OCI-LY1 (cell line): ENCODE data around the gene GRIK2.

ENCODE experiments used
- H2AFZ ChIP-seq: fragments of 200-600 bp; sonication (generic), shearing (Covaris generic); 2 replicates; pipeline ENCODE4 v1.6.0; 2014; ENCODE audit warnings: antibody characterized with exemption, mild to moderate bottlenecking, low read length
- H3F3A ChIP-seq: fragments of 200-600 bp; sonication (generic), shearing (Covaris generic); 2 replicates; pipeline ENCODE4 v1.6.0; 2014; ENCODE audit warnings: mild to moderate bottlenecking, antibody characterized with exemption, low read length, moderate library complexity; ENCODE audit not compliant: insufficient read depth
- H3K27ac ChIP-seq: fragments of 200-600 bp; sonication (generic); 2 replicates; pipeline ENCODE4 v1.5.1; 2014; ENCODE audit warnings: low read length, mixed run types, mild to moderate bottlenecking, low read depth; ENCODE audit not compliant: poor library complexity, severe bottlenecking
- H3K27me3 ChIP-seq: fragments of 200-600 bp; sonication (generic); 2 replicates; pipeline ENCODE4 v1.6.0; 2014; ENCODE audit warnings: antibody characterized with exemption, mild to moderate bottlenecking, low read length, moderate library complexity; ENCODE audit not compliant: insufficient read depth
- H3K36me3 ChIP-seq: fragments of 200-600 bp; sonication (generic); 2 replicates; pipeline ENCODE4 v1.6.1; 2014; ENCODE audit warnings: mild to moderate bottlenecking, antibody characterized with exemption, low read length, moderate library complexity, mixed read lengths; ENCODE audit not compliant: insufficient read depth
- H3K4me1 ChIP-seq: fragments of 200-600 bp; sonication (generic); 2 replicates; pipeline ENCODE4 v1.5.1; 2014; ENCODE audit warnings: mild to moderate bottlenecking, low read length, moderate library complexity; ENCODE audit not compliant: insufficient read depth, severe bottlenecking
- H3K4me2 ChIP-seq: fragments of 200-600 bp; sonication (generic), shearing (Covaris generic); 2 replicates; pipeline ENCODE4 v1.6.1; 2014; ENCODE audit warnings: low read length
- H3K4me3 ChIP-seq: fragments of 200-600 bp; sonication (generic); 2 replicates; pipeline ENCODE4 v1.5.1; 2014; ENCODE audit warnings: low read length, low read depth, mild to moderate bottlenecking, mixed read lengths; ENCODE audit not compliant: poor library complexity, severe bottlenecking
- H3K79me2 ChIP-seq: fragments of 200-600 bp; shearing (Covaris generic); 2 replicates; pipeline ENCODE4 v1.6.1; 2016; ENCODE audit warnings: mixed run types, low read length, mixed read lengths; ENCODE audit not compliant: insufficient read depth
- H3K9ac ChIP-seq: fragments of 200-600 bp; sonication (generic), shearing (Covaris generic); 2 replicates; pipeline ENCODE4 v1.6.1; 2014; ENCODE audit warnings: mild to moderate bottlenecking, low read length, mixed read lengths
- H3K9me2 ChIP-seq: fragments of 200-600 bp; sonication (generic), shearing (Covaris generic); 2 replicates; pipeline ENCODE4 v1.6.1; 2014; ENCODE audit warnings: low read depth, mild to moderate bottlenecking, low read length, mixed read lengths
- H3K9me3 ChIP-seq: fragments of 200-600 bp; shearing (Covaris generic); 2 replicates; pipeline ENCODE4 v1.6.1; 2014; ENCODE audit warnings: low read length, mixed read lengths
- H4K20me1 ChIP-seq: fragments of 200-600 bp; sonication (generic), shearing (Covaris generic); 2 replicates; pipeline ENCODE4 v1.6.0; 2016; ENCODE audit warnings: mild to moderate bottlenecking, low read length; ENCODE audit not compliant: insufficient read depth
- EZH2 ChIP-seq: fragments of 200-600 bp; sonication (generic), shearing (Covaris generic); IDR thresholded peaks from 2 replicates; pipeline ENCODE4 v1.8.0; 2017; ENCODE audit warnings: borderline replicate concordance, mixed run types, mild to moderate bottlenecking, antibody characterized with exemption, low read length, moderate library complexity, mixed read lengths
- TF ChIP-seq, protein P1 (sequence below): fragments of 200-600 bp; sonication (generic), shearing (Covaris generic); IDR thresholded peaks from 2 replicates; pipeline ENCODE4 v1.5.1; 2017; ENCODE audit warnings: mild to moderate bottlenecking, antibody characterized with exemption, low read length, moderate library complexity, mixed read lengths

The GRIK2 gene

DNA sequence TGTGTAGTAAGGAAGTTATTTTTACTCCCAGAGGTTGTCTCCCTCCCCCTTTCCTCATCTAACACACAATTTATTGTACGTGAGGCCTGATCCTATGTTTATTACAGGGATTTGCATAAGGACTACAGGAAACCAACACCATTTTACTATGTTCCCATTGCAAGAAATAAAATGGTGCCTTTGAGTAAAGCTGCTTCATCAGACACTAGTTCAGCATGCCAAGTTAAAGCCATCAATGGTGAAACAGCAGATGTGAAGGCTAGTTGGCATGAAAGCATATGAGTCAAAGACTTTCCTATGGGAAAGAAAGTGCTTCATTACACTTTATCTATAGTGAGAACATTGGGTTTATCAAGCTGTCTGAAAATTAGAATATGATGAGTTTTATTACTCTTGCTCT is 543.0 kb downstream of the GRIK2 start:
- Histone ChIP-seq H3K4me2 (no peak overlapping the region), H3K27ac (no peak overlapping the region), H3F3A (no peaks in the 10 kb centered on the region), H4K20me1 (no peaks in the 10 kb centered on the region), H2AFZ (no peak overlapping the region), H3K9ac (no peak overlapping the region), H3K4me1 (no peaks in the 10 kb centered on the region), H3K27me3 (no peaks in the 10 kb centered on the region), H3K36me3 (no peaks in the 10 kb centered on the region), H3K9me3 (no peaks in the 10 kb centered on the region), H3K4me3 (no peak overlapping the region), H3K9me2 (no peaks in the 10 kb centered on the region), H3K79me2 (no peaks in the 10 kb centered on the region)
- TF ChIP-seq EZH2 = no peak
- TF ChIP-seq, protein P1, sequence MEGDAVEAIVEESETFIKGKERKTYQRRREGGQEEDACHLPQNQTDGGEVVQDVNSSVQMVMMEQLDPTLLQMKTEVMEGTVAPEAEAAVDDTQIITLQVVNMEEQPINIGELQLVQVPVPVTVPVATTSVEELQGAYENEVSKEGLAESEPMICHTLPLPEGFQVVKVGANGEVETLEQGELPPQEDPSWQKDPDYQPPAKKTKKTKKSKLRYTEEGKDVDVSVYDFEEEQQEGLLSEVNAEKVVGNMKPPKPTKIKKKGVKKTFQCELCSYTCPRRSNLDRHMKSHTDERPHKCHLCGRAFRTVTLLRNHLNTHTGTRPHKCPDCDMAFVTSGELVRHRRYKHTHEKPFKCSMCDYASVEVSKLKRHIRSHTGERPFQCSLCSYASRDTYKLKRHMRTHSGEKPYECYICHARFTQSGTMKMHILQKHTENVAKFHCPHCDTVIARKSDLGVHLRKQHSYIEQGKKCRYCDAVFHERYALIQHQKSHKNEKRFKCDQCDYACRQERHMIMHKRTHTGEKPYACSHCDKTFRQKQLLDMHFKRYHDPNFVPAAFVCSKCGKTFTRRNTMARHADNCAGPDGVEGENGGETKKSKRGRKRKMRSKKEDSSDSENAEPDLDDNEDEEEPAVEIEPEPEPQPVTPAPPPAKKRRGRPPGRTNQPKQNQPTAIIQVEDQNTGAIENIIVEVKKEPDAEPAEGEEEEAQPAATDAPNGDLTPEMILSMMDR = no peak

DNA sequence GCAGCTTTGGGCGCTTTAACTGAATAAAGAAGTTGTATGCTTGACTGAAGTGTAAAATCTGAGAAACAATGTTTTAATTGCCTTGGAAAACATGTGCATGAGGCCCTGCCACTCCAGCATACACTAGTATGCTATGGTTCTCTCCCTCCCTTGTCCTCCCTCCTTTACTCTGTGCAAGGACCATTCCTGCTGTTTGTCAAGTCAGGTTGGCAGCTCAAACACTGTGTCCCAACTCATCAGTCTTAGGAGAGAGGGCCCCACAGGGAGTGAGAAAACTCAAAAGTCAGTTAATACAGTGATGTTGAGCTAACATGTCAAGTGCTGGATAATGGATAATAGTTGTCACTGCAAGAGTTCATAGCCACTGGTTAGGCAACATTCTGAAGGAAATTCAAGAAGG is 543.6 kb downstream of the GRIK2 start:
- Histone ChIP-seq H4K20me1 (no peaks in the 10 kb centered on the region), H3K27me3 (no peaks in the 10 kb centered on the region), H3K9me2 (no peaks in the 10 kb centered on the region), H3K4me1 (no peaks in the 10 kb centered on the region), H3F3A (no peaks in the 10 kb centered on the region), H3K9ac (no peak overlapping the region), H3K9me3 (no peaks in the 10 kb centered on the region), H3K4me3 (no peak overlapping the region), H3K36me3 (no peaks in the 10 kb centered on the region), H3K27ac (no peak overlapping the region), H3K4me2 (no peak overlapping the region), H2AFZ (no peak overlapping the region), H3K79me2 (no peaks in the 10 kb centered on the region)
- no peak for TF ChIP-seq EZH2
- TF ChIP-seq, protein P1 = no peak

DNA sequence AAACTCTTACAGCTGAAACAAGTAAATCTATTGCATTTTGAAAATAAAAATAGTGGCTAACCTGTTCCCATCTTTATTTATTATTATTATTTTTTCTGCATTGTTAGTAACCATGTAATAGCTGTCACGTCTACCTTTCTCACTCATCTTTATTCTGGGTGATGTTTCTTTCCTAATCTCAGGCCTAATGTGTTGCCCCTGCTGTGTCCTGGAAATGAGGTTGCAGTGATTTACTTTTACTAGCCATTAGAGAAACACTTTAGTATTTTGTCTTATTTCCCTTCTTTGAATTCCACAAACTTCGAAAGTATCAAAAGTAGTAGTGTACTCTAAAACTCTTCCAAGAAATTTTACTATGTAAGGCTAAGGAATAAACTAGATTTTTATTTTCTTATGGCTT is 546.9 kb downstream of the GRIK2 start:
- no peak overlapping the region for H3K4me2 ChIP-seq
- no peak overlapping the region for H2AFZ ChIP-seq
- no peaks in the 10 kb centered on the region for H3K9me3 ChIP-seq
- H4K20me1 ChIP-seq = no peaks in the 10 kb centered on the region
- H3K79me2 ChIP-seq = no peaks in the 10 kb centered on the region
- no peaks in the 10 kb centered on the region for H3K27me3 ChIP-seq
- H3F3A ChIP-seq = no peaks in the 10 kb centered on the region
- no peak overlapping the region for H3K27ac ChIP-seq
- H3K36me3 ChIP-seq = no peaks in the 10 kb centered on the region
- TF ChIP-seq EZH2 = no peak
- TF ChIP-seq, protein P1 = no peak
- no peak overlapping the region for H3K4me3 ChIP-seq
- H3K4me1 ChIP-seq = no peaks in the 10 kb centered on the region
- no peak overlapping the region for H3K9ac ChIP-seq
- H3K9me2 ChIP-seq = no peaks in the 10 kb centered on the region
